ENCODE results near the gene GUCY1A1.

The GUCY1A1 gene

DNA sequence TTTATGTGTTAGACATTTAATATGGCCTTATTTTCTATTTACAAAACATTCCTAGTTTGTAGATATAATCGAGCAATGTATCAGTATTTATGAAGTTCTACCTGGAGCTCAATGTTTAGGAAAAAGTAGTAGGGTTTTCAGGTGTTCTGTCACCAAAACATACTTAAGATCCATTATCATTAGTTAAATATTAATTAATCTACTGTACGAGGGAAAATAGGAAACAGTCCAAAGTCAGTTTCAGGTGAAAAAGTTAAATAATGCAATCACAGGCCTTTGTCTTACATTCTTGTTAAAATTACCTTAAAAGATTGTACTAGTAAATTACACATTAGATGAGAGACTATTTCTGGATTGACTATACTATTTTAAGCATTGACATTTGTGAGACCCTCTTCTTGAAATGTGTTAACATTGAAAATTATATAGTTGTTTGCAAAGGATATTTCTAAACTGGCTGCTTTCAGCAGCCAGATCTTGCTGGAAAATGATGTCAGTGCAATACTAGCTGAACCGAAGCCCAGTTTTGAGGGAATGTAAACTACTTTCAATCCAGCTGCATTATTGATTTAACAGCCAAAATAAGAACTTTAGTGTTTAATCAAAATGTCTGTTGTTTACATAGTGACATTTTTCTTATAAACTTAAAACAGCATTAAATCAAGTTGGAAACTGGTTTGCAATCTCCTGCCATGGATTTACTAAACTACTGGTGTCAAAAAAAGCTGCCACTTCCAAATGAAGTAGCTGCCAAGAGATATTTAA is 111.5 kb downstream of the GUCY1A1 start:
- peaks cover 3 to 15% of the 10 kb centered on the region in 2 experiments; a peak in 2 of 3 replicates for H3K36me3 ChIP-seq (ENCODE audit: control insufficient read depth in 2 of 2, insufficient read depth in 1 of 2, low read length in 2 of 2)
- ChIA-PET POLR2A (no interaction called here), CTCF (interaction anchor here (0.6 to 1.0 kb wide), 2 partner anchors 11 to 1226 kb away, joined by 3 read pairs; no protein-coding TSS in a partner anchor)
- H3K4me3 ChIP-seq (ENCODE audit: low read depth, low read length), result no peak overlapping the region
- TF ChIP-seq, protein P1, sequence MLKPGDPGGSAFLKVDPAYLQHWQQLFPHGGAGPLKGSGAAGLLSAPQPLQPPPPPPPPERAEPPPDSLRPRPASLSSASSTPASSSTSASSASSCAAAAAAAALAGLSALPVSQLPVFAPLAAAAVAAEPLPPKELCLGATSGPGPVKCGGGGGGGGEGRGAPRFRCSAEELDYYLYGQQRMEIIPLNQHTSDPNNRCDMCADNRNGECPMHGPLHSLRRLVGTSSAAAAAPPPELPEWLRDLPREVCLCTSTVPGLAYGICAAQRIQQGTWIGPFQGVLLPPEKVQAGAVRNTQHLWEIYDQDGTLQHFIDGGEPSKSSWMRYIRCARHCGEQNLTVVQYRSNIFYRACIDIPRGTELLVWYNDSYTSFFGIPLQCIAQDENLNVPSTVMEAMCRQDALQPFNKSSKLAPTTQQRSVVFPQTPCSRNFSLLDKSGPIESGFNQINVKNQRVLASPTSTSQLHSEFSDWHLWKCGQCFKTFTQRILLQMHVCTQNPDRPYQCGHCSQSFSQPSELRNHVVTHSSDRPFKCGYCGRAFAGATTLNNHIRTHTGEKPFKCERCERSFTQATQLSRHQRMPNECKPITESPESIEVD (tag by site-specific recombination; IDR thresholded peaks at IDR 0.05), result peak; percentile 76
- TF ChIP-seq, protein P2, sequence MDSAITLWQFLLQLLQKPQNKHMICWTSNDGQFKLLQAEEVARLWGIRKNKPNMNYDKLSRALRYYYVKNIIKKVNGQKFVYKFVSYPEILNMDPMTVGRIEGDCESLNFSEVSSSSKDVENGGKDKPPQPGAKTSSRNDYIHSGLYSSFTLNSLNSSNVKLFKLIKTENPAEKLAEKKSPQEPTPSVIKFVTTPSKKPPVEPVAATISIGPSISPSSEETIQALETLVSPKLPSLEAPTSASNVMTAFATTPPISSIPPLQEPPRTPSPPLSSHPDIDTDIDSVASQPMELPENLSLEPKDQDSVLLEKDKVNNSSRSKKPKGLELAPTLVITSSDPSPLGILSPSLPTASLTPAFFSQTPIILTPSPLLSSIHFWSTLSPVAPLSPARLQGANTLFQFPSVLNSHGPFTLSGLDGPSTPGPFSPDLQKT (IDR thresholded peaks at IDR 0.05; ENCODE audit: borderline replicate concordance, low read depth, low read length), result no peak
- no peaks in the 10 kb centered on the region for H3K4me1 ChIP-seq (ENCODE audit: control insufficient read depth, insufficient read depth, low read length)
- H3K27ac ChIP-seq (ENCODE audit: extremely low read depth, low read depth, low read length), result no peak overlapping the region
- H3K9me3 ChIP-seq (ENCODE audit: control insufficient read depth, insufficient read depth, low read depth, low read length), result no peaks in the 10 kb centered on the region

DNA sequence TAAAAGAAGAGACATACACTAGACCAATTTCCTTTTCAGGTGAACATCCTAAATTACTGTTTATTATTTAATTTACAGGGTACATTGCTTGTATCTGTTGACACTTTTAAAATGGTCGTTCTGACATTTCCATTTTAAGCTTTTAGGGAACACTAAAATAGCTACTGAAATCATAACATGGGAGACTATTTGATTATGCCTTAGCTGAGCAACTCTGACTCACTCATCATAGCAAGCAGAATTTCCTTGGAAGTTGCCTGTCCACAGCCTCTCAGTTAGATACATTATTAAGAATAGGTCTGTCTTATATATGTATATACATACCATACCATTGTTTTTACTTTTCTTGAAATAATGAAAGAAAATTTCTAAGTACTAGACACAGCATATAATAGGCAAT is 114.1 kb downstream of the GUCY1A1 start:
- ChIA-PET POLR2A (no interaction called here), CTCF (interaction anchor here (0.5 to 1.3 kb wide), 3 partner anchors 11 to 122 kb away, joined by 3 to 4 read pairs (median 3); no protein-coding TSS in a partner anchor)
- peaks cover 3 to 7% of the 10 kb centered on the region in 2 experiments; a peak in 1 of 3 replicates for H3K36me3 ChIP-seq (ENCODE audit: control insufficient read depth in 2 of 2, insufficient read depth in 1 of 2, low read length in 2 of 2)
- no peak for TF ChIP-seq ZNF16 (tag by site-specific recombination; IDR thresholded peaks at IDR 0.05; ENCODE audit: low read depth)
- TF ChIP-seq, protein P3, sequence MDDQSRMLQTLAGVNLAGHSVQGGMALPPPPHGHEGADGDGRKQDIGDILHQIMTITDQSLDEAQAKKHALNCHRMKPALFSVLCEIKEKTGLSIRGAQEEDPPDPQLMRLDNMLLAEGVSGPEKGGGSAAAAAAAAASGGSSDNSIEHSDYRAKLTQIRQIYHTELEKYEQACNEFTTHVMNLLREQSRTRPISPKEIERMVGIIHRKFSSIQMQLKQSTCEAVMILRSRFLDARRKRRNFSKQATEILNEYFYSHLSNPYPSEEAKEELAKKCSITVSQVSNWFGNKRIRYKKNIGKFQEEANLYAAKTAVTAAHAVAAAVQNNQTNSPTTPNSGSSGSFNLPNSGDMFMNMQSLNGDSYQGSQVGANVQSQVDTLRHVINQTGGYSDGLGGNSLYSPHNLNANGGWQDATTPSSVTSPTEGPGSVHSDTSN (CRISPR knock-in tag; IDR thresholded peaks at IDR 0.05), result no peak
- no peak for TF ChIP-seq ZNF433 (tag by site-specific recombination; IDR thresholded peaks at IDR 0.05; ENCODE audit: low read depth)
- TF ChIP-seq ZNF843 (tag by site-specific recombination; IDR thresholded peaks at IDR 0.05), result no peak
- no peak for TF ChIP-seq ZXDB (tag by site-specific recombination; IDR thresholded peaks at IDR 0.05)
- TF ChIP-seq, protein P4, sequence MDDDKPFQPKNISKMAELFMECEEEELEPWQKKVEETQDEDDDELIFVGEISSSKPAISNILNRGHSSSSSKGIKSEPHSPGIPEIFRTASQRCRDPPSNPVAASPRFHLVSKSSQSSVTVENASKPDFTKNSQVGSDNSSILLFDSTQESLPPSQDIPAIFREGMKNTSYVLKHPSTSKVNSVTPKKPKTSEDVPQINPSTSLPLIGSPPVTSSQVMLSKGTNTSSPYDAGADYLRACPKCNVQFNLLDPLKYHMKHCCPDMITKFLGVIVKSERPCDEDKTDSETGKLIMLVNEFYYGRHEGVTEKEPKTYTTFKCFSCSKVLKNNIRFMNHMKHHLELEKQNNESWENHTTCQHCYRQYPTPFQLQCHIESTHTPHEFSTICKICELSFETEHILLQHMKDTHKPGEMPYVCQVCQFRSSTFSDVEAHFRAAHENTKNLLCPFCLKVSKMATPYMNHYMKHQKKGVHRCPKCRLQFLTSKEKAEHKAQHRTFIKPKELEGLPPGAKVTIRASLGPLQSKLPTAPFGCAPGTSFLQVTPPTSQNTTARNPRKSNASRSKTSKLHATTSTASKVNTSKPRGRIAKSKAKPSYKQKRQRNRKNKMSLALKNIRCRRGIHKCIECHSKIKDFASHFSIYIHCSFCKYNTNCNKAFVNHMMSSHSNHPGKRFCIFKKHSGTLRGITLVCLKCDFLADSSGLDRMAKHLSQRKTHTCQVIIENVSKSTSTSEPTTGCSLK (tag by site-specific recombination; IDR thresholded peaks at IDR 0.05), result no peak
- TF ChIP-seq, protein P5, sequence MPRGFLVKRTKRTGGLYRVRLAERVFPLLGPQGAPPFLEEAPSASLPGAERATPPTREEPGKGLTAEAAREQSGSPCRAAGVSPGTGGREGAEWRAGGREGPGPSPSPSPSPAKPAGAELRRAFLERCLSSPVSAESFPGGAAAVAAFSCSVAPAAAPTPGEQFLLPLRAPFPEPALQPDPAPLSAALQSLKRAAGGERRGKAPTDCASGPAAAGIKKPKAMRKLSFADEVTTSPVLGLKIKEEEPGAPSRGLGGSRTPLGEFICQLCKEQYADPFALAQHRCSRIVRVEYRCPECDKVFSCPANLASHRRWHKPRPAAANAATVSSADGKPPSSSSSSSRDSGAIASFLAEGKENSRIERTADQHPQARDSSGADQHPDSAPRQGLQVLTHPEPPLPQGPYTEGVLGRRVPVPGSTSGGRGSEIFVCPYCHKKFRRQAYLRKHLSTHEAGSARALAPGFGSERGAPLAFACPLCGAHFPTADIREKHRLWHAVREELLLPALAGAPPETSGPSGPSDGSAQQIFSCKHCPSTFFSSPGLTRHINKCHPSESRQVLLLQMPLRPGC (tag by site-specific recombination; IDR thresholded peaks at IDR 0.05), result no peak
- TF ChIP-seq, protein P6, sequence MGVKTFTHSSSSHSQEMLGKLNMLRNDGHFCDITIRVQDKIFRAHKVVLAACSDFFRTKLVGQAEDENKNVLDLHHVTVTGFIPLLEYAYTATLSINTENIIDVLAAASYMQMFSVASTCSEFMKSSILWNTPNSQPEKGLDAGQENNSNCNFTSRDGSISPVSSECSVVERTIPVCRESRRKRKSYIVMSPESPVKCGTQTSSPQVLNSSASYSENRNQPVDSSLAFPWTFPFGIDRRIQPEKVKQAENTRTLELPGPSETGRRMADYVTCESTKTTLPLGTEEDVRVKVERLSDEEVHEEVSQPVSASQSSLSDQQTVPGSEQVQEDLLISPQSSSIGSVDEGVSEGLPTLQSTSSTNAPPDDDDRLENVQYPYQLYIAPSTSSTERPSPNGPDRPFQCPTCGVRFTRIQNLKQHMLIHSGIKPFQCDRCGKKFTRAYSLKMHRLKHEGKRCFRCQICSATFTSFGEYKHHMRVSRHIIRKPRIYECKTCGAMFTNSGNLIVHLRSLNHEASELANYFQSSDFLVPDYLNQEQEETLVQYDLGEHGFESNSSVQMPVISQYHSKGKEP (tag by site-specific recombination; IDR thresholded peaks at IDR 0.05), result no peak
- TF ChIP-seq RBAK (tag by site-specific recombination; IDR thresholded peaks at IDR 0.05), result no peak
- TF ChIP-seq, protein P7, sequence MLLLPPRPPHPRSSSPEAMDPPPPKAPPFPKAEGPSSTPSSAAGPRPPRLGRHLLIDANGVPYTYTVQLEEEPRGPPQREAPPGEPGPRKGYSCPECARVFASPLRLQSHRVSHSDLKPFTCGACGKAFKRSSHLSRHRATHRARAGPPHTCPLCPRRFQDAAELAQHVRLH (tag by site-specific recombination; IDR thresholded peaks at IDR 0.05), result no peak
- no peak for TF ChIP-seq ZNF837 (tag by site-specific recombination; IDR thresholded peaks at IDR 0.05)
- TF ChIP-seq ZNF558 (tag by site-specific recombination; IDR thresholded peaks at IDR 0.05), result no peak
- TF ChIP-seq, protein P8, sequence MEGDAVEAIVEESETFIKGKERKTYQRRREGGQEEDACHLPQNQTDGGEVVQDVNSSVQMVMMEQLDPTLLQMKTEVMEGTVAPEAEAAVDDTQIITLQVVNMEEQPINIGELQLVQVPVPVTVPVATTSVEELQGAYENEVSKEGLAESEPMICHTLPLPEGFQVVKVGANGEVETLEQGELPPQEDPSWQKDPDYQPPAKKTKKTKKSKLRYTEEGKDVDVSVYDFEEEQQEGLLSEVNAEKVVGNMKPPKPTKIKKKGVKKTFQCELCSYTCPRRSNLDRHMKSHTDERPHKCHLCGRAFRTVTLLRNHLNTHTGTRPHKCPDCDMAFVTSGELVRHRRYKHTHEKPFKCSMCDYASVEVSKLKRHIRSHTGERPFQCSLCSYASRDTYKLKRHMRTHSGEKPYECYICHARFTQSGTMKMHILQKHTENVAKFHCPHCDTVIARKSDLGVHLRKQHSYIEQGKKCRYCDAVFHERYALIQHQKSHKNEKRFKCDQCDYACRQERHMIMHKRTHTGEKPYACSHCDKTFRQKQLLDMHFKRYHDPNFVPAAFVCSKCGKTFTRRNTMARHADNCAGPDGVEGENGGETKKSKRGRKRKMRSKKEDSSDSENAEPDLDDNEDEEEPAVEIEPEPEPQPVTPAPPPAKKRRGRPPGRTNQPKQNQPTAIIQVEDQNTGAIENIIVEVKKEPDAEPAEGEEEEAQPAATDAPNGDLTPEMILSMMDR (tag by site-specific recombination; IDR thresholded peaks at IDR 0.05), result no peak
- no peak for TF ChIP-seq TRIM28 (IDR thresholded peaks at IDR 0.05; ENCODE audit: borderline replicate concordance, low read length)
- no peak overlapping the region for H3K27ac ChIP-seq (ENCODE audit: extremely low read depth, low read depth, low read length)
- H3K4me1 ChIP-seq (ENCODE audit: control insufficient read depth, insufficient read depth, low read length), result no peaks in the 10 kb centered on the region
- H3K9me3 ChIP-seq (ENCODE audit: control insufficient read depth, insufficient read depth, low read depth, low read length), result no peaks in the 10 kb centered on the region
- no peak overlapping the region for H3K4me3 ChIP-seq (ENCODE audit: low read depth, low read length)

Measured in HEK293 (cell line).